ENCODE results near the gene POLDIP2. TPM values are rescaled to one million over a fixed set of nuclear protein-coding genes. Genes with fewer than 3 reads are reported as not detected.

POLDIP2 gene
- total and polyA plus RNA-seq, 8 donors, result 28.3 to 51.2 (median 41.2) TPM

DNA sequence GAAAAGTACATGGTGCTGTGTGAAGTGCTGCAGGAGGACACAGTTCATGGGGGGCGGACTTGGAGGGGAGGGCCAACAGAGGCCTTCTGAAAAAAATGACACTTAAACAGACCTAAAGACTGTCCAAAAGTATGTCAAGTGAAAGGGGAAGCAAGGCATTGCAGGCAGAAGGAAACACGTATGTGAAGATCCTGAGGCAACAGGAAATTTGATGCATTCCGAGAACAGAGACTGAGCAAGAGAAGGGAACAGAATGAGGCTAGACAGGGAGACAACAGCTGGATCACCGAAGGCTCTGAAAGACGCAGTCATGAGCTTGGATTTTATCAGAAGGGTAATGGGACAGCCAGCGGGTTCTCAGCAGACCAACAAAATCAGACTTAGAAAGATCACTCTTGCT lies 23.2 kb downstream of the POLDIP2 start:
- H3K27me3 ChIP-seq, result no peaks in the 10 kb centered on the region
- TF ChIP-seq, protein P1, sequence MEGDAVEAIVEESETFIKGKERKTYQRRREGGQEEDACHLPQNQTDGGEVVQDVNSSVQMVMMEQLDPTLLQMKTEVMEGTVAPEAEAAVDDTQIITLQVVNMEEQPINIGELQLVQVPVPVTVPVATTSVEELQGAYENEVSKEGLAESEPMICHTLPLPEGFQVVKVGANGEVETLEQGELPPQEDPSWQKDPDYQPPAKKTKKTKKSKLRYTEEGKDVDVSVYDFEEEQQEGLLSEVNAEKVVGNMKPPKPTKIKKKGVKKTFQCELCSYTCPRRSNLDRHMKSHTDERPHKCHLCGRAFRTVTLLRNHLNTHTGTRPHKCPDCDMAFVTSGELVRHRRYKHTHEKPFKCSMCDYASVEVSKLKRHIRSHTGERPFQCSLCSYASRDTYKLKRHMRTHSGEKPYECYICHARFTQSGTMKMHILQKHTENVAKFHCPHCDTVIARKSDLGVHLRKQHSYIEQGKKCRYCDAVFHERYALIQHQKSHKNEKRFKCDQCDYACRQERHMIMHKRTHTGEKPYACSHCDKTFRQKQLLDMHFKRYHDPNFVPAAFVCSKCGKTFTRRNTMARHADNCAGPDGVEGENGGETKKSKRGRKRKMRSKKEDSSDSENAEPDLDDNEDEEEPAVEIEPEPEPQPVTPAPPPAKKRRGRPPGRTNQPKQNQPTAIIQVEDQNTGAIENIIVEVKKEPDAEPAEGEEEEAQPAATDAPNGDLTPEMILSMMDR (IDR thresholded peaks at IDR 0.05), result no peak
- H3K36me3 ChIP-seq, result peaks cover 0 to 8% (median 5%) of the 10 kb centered on the region in 3 donors
- DNase-seq, result no peak
- H3K4me1 ChIP-seq, result peaks cover 12 to 45% (median 35%) of the 10 kb centered on the region in 3 donors
- FAIRE-seq, result no peak
- ATAC-seq, result no peak
- 26 to 28% methylated on average over 6 of the region's 6 CpGs for WGBS, 2 donors
- no peaks in the 10 kb centered on the region for H3K9me3 ChIP-seq
- H3K27ac ChIP-seq, result peak overlapping the region; percentile 82 to 98 (median 92)
- intact Hi-C loops (cut with DNase I), result no loop called here
- peak overlapping the region; percentile 63 to 94 (median 84) for H3K4me3 ChIP-seq

DNA sequence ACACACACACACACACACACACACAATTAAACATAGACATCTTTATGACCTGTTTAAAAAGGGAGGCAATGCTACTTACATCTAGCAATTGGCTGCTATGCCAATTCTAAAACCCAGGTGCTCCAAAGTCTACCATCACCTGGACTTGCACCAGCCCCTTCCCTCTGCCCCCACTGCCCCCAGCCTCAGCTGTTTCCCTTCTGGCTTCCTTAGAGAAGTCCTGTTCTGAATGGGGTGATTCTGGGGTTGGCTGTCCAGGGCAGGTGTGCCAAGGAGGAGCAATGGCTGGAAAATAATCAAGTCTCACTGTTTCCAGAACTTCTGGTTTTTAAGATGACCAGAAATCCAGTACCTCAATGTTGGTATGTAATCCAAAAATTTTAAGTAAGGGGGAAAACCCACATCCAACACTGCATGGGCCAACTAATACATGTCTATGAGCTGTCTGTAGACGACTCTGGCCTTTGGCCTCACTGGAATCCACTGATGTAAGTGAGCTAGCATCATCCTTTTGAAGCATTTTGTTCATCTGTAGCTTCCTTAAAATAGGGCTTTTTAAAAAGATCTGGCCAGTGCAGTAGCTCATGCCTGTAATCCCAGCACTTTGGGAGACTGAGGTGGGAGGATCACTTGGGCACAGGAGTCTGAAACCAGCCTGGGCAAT lies 24.1 kb downstream of the POLDIP2 start:
- DNase-seq (no peak), FAIRE-seq (no peak), ATAC-seq (no peak)
- Histone ChIP-seq H3K27ac (peak overlapping the region in 2 of 4 donors; percentile 97 to 98), H3K4me1 (peaks cover 12 to 42% (median 32%) of the 10 kb centered on the region in 3 donors), H3K4me3 (peak overlapping the region in 2 of 4 donors; percentile 88 to 94), H3K9me3 (no peaks in the 10 kb centered on the region), H3K36me3 (peaks cover 0 to 16% (median 8%) of the 10 kb centered on the region in 3 donors), H3K27me3 (no peaks in the 10 kb centered on the region)
- WGBS, 2 donors, result 32 to 41% methylated on average over 1 of the region's 1 CpG
- intact Hi-C loops (cut with DNase I), result no loop called here
- TF ChIP-seq, protein P1 (IDR thresholded peaks at IDR 0.05), result no peak

DNA sequence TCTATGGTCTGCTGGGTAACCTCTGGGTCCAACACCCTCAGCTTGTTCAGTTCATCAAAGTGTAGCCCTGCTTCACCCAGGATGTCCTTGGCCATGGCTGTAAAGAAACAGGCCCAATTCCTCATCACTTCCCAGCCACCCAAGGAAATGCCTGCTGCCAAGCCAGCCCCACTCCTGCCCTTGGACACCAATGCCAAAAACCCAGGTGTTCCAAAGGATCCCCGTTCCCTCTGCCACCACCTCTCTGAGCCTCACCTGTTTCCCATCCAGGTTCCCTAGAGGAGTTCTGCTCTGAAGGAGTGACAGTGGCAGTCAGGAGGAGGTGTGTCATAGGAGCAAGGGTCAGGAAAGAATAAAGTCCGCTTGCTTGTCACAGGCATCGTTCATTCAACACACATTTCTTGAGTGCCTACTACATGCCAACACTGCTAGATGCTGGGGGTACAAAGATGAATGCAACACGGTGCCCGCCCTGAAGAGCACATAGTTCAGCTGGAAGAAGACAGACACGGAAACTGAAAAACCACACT lies 25.4 kb downstream of the POLDIP2 start:
- H3K4me3 ChIP-seq, result no peak overlapping the region
- no peak for FAIRE-seq
- H3K27ac ChIP-seq, result peak overlapping the region in 2 of 4 donors; percentile 26 to 27
- TF ChIP-seq, protein P1 (IDR thresholded peaks at IDR 0.05), result no peak
- ATAC-seq, result peak in 1 of 4 donors; percentile 1
- H3K36me3 ChIP-seq, result peaks cover 0 to 29% (median 8%) of the 10 kb centered on the region in 3 donors
- intact Hi-C loops (cut with DNase I), result no loop called here
- H3K4me1 ChIP-seq, result peaks cover 3 to 33% (median 25%) of the 10 kb centered on the region in 3 donors
- H3K27me3 ChIP-seq, result no peaks in the 10 kb centered on the region
- WGBS, 2 donors, result 40 to 48% methylated on average over 6 of the region's 6 CpGs
- H3K9me3 ChIP-seq, result no peaks in the 10 kb centered on the region
- DNase-seq, result peak in 4 of 6 donors; percentile 56 to 71 (median 68)

DNA sequence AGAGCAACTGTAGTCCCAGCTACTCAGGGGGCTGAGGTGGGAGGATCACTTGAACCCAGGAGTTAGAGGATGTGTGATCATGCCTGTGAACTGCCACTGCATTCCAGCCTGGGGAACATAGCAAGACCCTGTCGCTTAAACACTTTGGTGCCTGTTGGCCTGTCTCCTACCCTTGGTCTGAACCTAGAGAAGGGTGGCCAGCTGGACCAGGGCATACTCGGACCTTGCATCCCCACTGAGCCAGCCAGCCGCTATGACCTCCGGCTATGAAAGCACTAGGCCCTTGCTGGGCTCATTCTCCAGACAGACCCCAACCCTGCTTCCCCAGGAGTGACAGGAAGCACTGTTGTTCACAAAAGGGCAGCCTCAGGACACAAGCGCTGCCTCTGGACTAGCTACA lies 26.7 kb downstream of the POLDIP2 start:
- no peak overlapping the region for H3K4me3 ChIP-seq
- intact Hi-C loops (cut with DNase I), result no loop called here
- no peak for ATAC-seq
- TF ChIP-seq, protein P1 (IDR thresholded peaks at IDR 0.05), result no peak
- H3K9me3 ChIP-seq, result no peaks in the 10 kb centered on the region
- peaks cover 13 to 41% (median 33%) of the 10 kb centered on the region in 3 donors for H3K4me1 ChIP-seq
- 70 to 71% methylated on average over 5 of the region's 5 CpGs for WGBS, 2 donors
- peak overlapping the region in 2 of 4 donors; percentile 26 to 27 for H3K27ac ChIP-seq
- FAIRE-seq, result no peak
- H3K36me3 ChIP-seq, result peaks cover 0 to 29% (median 8%) of the 10 kb centered on the region in 3 donors
- no peaks in the 10 kb centered on the region for H3K27me3 ChIP-seq
- DNase-seq, result peak in 1 of 6 donors; percentile 11

DNA sequence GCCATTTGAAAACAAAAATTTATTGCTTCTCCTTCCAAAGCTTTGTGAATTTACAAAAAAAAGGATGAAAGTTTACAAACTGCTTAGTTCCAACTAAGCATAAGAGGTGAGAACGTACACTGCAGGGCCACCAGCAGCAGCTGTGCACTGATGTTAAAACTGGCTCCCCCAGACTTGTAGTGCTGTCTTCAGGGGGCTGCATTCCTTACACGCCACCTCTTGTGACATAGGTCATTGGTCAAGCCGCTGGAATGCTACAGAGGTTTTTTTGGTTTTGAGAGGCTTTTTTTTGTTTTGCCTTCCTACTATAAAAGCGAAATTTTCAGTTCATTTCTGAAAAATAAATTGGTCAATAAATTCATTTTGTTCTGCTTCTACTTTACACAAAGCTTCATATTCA lies 29.0 kb downstream of the POLDIP2 start:
- FAIRE-seq, result no peak

More for the DNA sequence above, 29.0 kb downstream of the POLDIP2 start:
- no peak for ATAC-seq
- DNase-seq, result peak in 1 of 6 donors; percentile 3
- Histone ChIP-seq H3K27me3 (no peaks in the 10 kb centered on the region), H3K27ac (peak overlapping the region in 1 of 4 donors; percentile 79), H3K36me3 (peaks cover 0 to 29% (median 8%) of the 10 kb centered on the region in 3 donors), H3K4me3 (no peak overlapping the region), H3K9me3 (no peaks in the 10 kb centered on the region), H3K4me1 (peaks cover 25 to 52% (median 46%) of the 10 kb centered on the region in 3 donors)
- TF ChIP-seq, protein P1 (IDR thresholded peaks at IDR 0.05), result no peak
- intact Hi-C loops (cut with DNase I), result no loop called here
- 70 to 79% methylated on average over 4 of the region's 4 CpGs for WGBS, 2 donors

Data from pancreas (tissue), 10 donors.